ENCODE results near the gene PTGES3. TPM values are rescaled to one million over a fixed set of nuclear protein-coding genes. Genes with fewer than 3 reads are reported as not detected.
"Not testable (repeated sequence)": the region's sequence is repeated elsewhere in the genome, so short reads cannot be mapped to it uniquely, and the experiment has no call there.

PTGES3 gene
- total and polyA plus RNA-seq, 7 experiments from 2014 or later = 111 to 289 (median 154) TPM

DNA sequence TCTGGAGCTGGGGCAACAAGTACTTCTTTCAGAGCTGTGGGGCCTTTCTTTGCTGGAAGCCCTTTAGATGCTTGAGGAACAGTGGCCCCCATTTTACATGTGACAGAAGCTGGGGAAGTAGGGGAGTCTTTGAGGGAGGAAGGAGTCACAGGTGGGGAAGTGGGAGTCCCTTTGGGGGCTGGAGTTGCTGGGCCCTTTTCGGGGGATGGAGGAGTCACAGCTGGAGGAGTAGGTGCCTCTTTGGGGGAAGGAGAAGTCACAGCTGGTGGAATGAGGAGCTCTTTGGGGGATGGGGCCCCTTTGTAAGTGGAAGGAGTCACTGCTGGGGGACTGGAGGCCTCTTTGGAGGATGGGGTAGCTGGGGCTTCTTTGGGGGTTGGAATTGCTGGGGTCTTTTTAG is 28.4 kb upstream of the PTGES3 start:
- CTCF ChIA-PET = interaction anchor here (0.7 kb wide), 1 partner anchor 468 kb away, joined by 3 read pairs; no protein-coding TSS in a partner anchor
- peaks cover 48 to 57% (median 50%) of the 10 kb centered on the region in 7 donors for H3K4me1 Mint-ChIP-seq
- H3K27ac Mint-ChIP-seq = peak overlapping the region; percentile 16 to 87 (median 64)
- H3K27me3 Mint-ChIP-seq = no peaks in the 10 kb centered on the region
- H3K36me3 Mint-ChIP-seq = peaks cover 10 to 58% (median 38%) of the 10 kb centered on the region in 5 donors
- POLR2A ChIA-PET = interaction anchor here (0.7 to 2.3 kb wide), 3 partner anchors 9 to 19 kb away, joined by 3 to 9 read pairs (median 9); partner anchors contain the start of gene NACA
- intact Hi-C loops (cut with micrococcal nuclease) = no loop called here
- DNase-seq (no peak), ATAC-seq (no peak)
- no peaks in the 10 kb centered on the region for H3K27me3 ChIP-seq (ENCODE audit: control insufficient read depth in 2 of 2, insufficient read depth in 2 of 2, low read length in 2 of 2)
- H3K36me3 ChIP-seq (ENCODE audit: control insufficient read depth in 2 of 3, insufficient read depth in 3 of 3, low read length in 3 of 3) = peaks cover 40 to 85% (median 44%) of the 10 kb centered on the region in 3 experiments
- no peaks in the 10 kb centered on the region for H3K9me3 ChIP-seq (ENCODE audit: control insufficient read depth in 2 of 3, low read length in 3 of 3)
- H3K4me1 ChIP-seq (ENCODE audit: control insufficient read depth in 2 of 2, insufficient read depth in 2 of 2, low read length in 2 of 2) = peaks cover 24 to 29% of the 10 kb centered on the region in 2 donors
- peak overlapping the region in 4 of 10 donors; percentile 13 to 41 (median 24) for H3K4me3 Mint-ChIP-seq
- no peak overlapping the region for H3K4me3 ChIP-seq (ENCODE audit: low read length)
- peak overlapping the region; percentile 55 for H3K27ac ChIP-seq (ENCODE audit: low read depth, low read length)
- H3K9me3 Mint-ChIP-seq = no peaks in the 10 kb centered on the region

DNA sequence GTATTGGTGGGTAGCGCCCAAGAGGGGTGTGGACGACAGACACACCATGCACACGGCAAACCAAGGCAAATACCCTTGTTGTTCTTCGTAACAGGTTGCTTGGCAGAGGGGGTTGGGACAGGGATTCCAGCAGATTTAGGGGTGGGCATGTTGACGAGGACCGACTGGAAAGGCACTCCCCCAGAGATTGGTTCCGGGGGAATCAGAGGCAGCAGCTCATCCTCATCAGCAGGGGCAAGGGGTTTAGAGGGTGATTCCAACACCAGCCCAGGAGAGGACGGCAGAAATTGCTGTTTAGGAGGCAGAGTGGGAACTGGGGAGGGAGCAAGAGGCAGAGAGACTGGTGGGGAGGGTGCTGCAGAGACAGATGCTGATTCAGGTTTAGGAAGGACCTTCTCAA is 27.7 kb upstream of the PTGES3 start:
- Mint-ChIP-seq H3K27me3 (no peaks in the 10 kb centered on the region), H3K36me3 (peaks cover 15 to 60% (median 41%) of the 10 kb centered on the region in 5 donors), H3K9me3 (no peaks in the 10 kb centered on the region), H3K4me1 (peaks cover 42 to 52% (median 50%) of the 10 kb centered on the region in 7 donors), H3K4me3 (peak overlapping the region in 2 of 10 donors; percentile 15 to 41), H3K27ac (peak overlapping the region in 8 of 9 donors; percentile 7 to 87 (median 64))
- no peak overlapping the region for H3K4me3 ChIP-seq (ENCODE audit: low read length)
- peaks cover 18 to 22% of the 10 kb centered on the region in 2 donors for H3K4me1 ChIP-seq (ENCODE audit: control insufficient read depth in 2 of 2, insufficient read depth in 2 of 2, low read length in 2 of 2)
- ChIA-PET POLR2A (interaction anchor here (0.7 to 2.3 kb wide), 2 partner anchors 10 to 19 kb away, joined by 3 to 9 read pairs; partner anchors contain the start of gene NACA), CTCF (interaction anchor here (0.7 kb wide), 1 partner anchor 469 kb away, joined by 3 read pairs; no protein-coding TSS in a partner anchor)
- H3K36me3 ChIP-seq (ENCODE audit: control insufficient read depth in 2 of 3, insufficient read depth in 3 of 3, low read length in 3 of 3) = peaks cover 40 to 79% (median 44%) of the 10 kb centered on the region in 3 experiments
- peak overlapping the region; percentile 12 for H3K27ac ChIP-seq (ENCODE audit: low read depth, low read length)
- DNase-seq (no peak), ATAC-seq (no peak)
- intact Hi-C loops (cut with micrococcal nuclease) = no loop called here
- H3K27me3 ChIP-seq (ENCODE audit: control insufficient read depth in 2 of 2, insufficient read depth in 2 of 2, low read length in 2 of 2) = no peaks in the 10 kb centered on the region
- no peaks in the 10 kb centered on the region for H3K9me3 ChIP-seq (ENCODE audit: control insufficient read depth in 2 of 3, low read length in 3 of 3)

DNA sequence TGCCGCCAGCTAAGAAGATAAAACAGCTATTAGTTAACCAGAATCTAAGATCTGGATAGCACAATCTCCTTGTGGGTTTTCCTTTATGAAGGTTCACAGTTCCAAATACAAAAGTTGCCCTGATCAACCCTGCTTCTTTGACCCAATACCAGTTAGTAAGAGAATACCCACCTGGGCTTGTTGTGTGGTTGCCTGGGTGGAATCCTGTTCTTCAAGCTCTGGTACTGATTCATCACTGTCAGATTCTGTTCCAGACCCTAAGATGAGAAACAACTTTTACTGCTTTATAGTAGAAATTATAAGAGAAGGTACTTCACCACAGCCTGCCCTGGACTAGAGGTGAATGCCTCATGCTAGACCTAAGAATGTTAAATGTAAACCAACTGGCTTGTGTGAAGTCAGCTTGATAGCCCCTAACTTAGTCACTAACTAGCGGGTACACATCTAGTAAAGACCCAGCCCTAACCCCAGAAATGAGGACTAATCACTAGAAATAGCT is 26.4 kb upstream of the PTGES3 start:
- ChIA-PET POLR2A (interaction anchor here (0.8 kb wide), 1 partner anchor 25 kb away, joined by 3 read pairs; no protein-coding TSS in a partner anchor), CTCF (no interaction called here)
- Histone ChIP-seq H3K4me1 (ENCODE audit: control insufficient read depth in 2 of 2, insufficient read depth in 2 of 2, low read length in 2 of 2) (peaks cover 6 to 9% of the 10 kb centered on the region in 2 donors), H3K4me3 (ENCODE audit: low read length) (no peak overlapping the region), H3K36me3 (ENCODE audit: control insufficient read depth in 2 of 3, insufficient read depth in 3 of 3, low read length in 3 of 3) (peaks cover 33 to 66% (median 37%) of the 10 kb centered on the region in 3 experiments), H3K27ac (ENCODE audit: low read depth, low read length) (peak overlapping the region; percentile 12), H3K27me3 (ENCODE audit: control insufficient read depth in 2 of 2, insufficient read depth in 2 of 2, low read length in 2 of 2) (no peaks in the 10 kb centered on the region), H3K9me3 (ENCODE audit: control insufficient read depth in 2 of 3, low read length in 3 of 3) (no peaks in the 10 kb centered on the region)
- peak overlapping the region in 3 of 9 donors; percentile 8 to 47 (median 23) for H3K27ac Mint-ChIP-seq
- ATAC-seq = no peak
- intact Hi-C loops (cut with micrococcal nuclease) = no loop called here
- H3K4me1 Mint-ChIP-seq = peaks cover 28 to 39% (median 37%) of the 10 kb centered on the region in 7 donors
- H3K36me3 Mint-ChIP-seq = peaks cover 15 to 47% (median 32%) of the 10 kb centered on the region in 5 donors
- no peaks in the 10 kb centered on the region for H3K27me3 Mint-ChIP-seq
- H3K9me3 Mint-ChIP-seq = no peaks in the 10 kb centered on the region
- DNase-seq = no peak
- no peak overlapping the region for H3K4me3 Mint-ChIP-seq

DNA sequence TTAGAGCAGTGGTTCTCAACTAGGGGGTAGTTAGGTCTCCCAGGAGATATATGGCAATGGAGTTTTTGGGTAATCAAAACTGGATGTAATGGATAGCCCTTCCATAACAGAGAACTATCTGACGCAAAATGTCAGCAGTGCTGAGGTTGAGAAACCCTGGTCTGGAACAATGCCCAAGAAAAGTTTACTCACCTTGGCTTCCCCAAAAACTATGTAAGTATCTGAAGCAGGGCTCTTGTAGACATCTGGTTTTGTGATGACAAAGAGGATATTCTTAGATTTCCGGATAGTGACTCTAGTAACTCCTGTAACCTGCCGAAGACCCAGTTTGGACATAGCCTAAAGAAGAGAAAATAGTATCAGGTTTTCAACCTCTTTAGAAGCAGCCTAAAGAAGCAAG is 25.3 kb upstream of the PTGES3 start:
- Mint-ChIP-seq H3K27ac (no peak overlapping the region), H3K4me3 (no peak overlapping the region), H3K4me1 (peaks cover 19 to 30% (median 27%) of the 10 kb centered on the region in 7 donors), H3K27me3 (no peaks in the 10 kb centered on the region), H3K9me3 (no peaks in the 10 kb centered on the region), H3K36me3 (peaks cover 15 to 39% (median 28%) of the 10 kb centered on the region in 5 donors)
- H3K4me1 ChIP-seq (ENCODE audit: control insufficient read depth in 2 of 2, insufficient read depth in 2 of 2, low read length in 2 of 2) = no peaks in the 10 kb centered on the region
- H3K4me3 ChIP-seq (ENCODE audit: low read length) = no peak overlapping the region
- no peaks in the 10 kb centered on the region for H3K27me3 ChIP-seq (ENCODE audit: control insufficient read depth in 2 of 2, insufficient read depth in 2 of 2, low read length in 2 of 2)
- POLR2A ChIA-PET = interaction anchor here (1.1 kb wide), 1 partner anchor 75 kb away, joined by 3 read pairs; no protein-coding TSS in a partner anchor
- CTCF ChIA-PET = interaction anchor here (0.5 kb wide), 1 partner anchor 39 kb away, joined by 3 read pairs; no protein-coding TSS in a partner anchor
- intact Hi-C loops (cut with micrococcal nuclease) = no loop called here
- ATAC-seq = no peak
- no peaks in the 10 kb centered on the region for H3K9me3 ChIP-seq (ENCODE audit: control insufficient read depth in 2 of 3, low read length in 3 of 3)
- no peak overlapping the region for H3K27ac ChIP-seq (ENCODE audit: low read depth, low read length)
- DNase-seq = no peak
- peaks cover 28 to 56% (median 37%) of the 10 kb centered on the region in 3 experiments for H3K36me3 ChIP-seq (ENCODE audit: control insufficient read depth in 2 of 3, insufficient read depth in 3 of 3, low read length in 3 of 3)

DNA sequence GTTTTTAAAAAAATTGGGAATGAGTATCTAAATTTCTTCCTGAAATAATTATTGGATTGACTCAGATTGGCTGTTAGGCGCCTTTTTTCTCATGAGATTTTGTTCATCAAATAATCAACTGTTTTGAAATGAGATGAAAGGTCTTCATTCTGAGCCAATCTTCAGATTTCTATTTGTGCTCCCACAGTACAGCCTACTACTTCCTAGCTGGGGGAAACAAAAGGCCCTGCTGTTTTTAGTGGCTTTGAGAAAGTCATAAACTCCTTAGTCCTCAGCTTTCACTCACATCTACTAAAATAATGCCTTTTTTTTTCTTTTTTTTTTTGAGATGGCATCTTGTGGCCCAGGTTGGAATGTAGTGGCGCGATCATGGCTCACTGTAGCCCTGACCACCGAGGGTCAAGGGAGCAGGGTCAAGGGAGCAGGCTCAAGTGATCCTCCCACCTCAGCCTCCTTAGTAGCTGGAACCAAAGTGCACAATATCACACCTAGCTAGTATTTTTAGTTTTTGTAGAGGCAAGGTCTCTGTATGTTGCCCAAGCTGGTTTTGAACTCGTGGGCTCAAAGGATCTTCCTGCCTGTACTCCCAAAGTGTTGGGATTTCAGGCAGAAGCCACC is 21.8 kb upstream of the PTGES3 start:
- ChIA-PET POLR2A (interaction anchor here (0.7 to 1.1 kb wide), 2 partner anchors 10 to 16 kb away, joined by 3 to 7 read pairs; no protein-coding TSS in a partner anchor), CTCF (interaction anchor here (0.6 to 0.7 kb wide), 4 partner anchors 38 to 716 kb away, joined by 3 to 5 read pairs (median 4); no protein-coding TSS in a partner anchor)
- no peak for DNase-seq
- Histone ChIP-seq H3K27ac (ENCODE audit: low read depth, low read length) (peak overlapping the region; percentile 14), H3K4me3 (ENCODE audit: low read length) (no peak overlapping the region), H3K27me3 (ENCODE audit: control insufficient read depth in 2 of 2, insufficient read depth in 2 of 2, low read length in 2 of 2) (no peaks in the 10 kb centered on the region), H3K9me3 (ENCODE audit: control insufficient read depth in 2 of 3, low read length in 3 of 3) (no peaks in the 10 kb centered on the region), H3K4me1 (ENCODE audit: control insufficient read depth in 2 of 2, insufficient read depth in 2 of 2, low read length in 2 of 2) (no peaks in the 10 kb centered on the region), H3K36me3 (ENCODE audit: control insufficient read depth in 2 of 3, insufficient read depth in 3 of 3, low read length in 3 of 3) (peaks cover 21 to 29% (median 21%) of the 10 kb centered on the region in 3 experiments)
- Mint-ChIP-seq H3K36me3 (peaks cover 15 to 29% (median 25%) of the 10 kb centered on the region in 5 donors), H3K27me3 (no peaks in the 10 kb centered on the region), H3K9me3 (no peaks in the 10 kb centered on the region), H3K4me3 (no peak overlapping the region), H3K4me1 (peaks cover 0 to 15% (median 8%) of the 10 kb centered on the region in 7 donors), H3K27ac (peak overlapping the region in 6 of 9 donors; percentile 28 to 72 (median 58))
- no peak for ATAC-seq
- intact Hi-C loops (cut with micrococcal nuclease) = loop anchor here in 1 of 2 donors (1.0 kb wide), 1 partner anchor 22 kb away; the partner anchor contains the start of gene PTGES3

DNA sequence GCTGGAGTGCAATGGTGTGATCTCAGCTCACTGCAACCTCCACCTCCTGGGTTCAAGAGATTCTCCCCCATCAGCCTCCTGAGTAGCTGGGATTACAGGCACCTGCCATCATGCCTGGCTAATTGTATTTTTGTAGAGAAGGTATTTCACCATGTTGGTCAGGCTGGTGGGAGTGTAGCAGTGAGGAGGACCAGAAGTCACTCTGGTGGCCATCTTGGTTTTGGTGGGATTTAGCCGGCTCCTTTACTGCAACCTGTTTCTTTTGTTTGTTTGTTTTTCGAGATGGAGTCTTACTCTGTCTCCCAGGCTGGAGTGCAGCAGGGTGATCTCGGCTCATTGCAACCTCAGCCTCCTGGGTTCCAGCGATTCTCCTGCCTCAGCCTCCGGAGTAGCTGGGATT is 16.4 kb upstream of the PTGES3 start:
- intact Hi-C loops (cut with micrococcal nuclease); H3K27ac ChIP-seq (ENCODE audit: low read depth, low read length): not testable (repeated sequence)

More for the DNA sequence above, 16.4 kb upstream of the PTGES3 start:
- ChIA-PET POLR2A (interaction anchor here (0.7 kb wide), 1 partner anchor 1247 kb away, joined by 4 read pairs; no protein-coding TSS in a partner anchor), CTCF (interaction anchor here (0.6 kb wide), 1 partner anchor 389 kb away, joined by 3 read pairs; no protein-coding TSS in a partner anchor)
- not testable (repeated sequence) for H3K4me3 Mint-ChIP-seq; H3K9me3 Mint-ChIP-seq; ATAC-seq; H3K36me3 ChIP-seq (ENCODE audit: control insufficient read depth in 2 of 3, insufficient read depth in 3 of 3, low read length in 3 of 3); H3K27me3 Mint-ChIP-seq; H3K4me3 ChIP-seq (ENCODE audit: low read length); H3K4me1 Mint-ChIP-seq; H3K27me3 ChIP-seq (ENCODE audit: control insufficient read depth in 2 of 2, insufficient read depth in 2 of 2, low read length in 2 of 2); DNase-seq; H3K36me3 Mint-ChIP-seq; H3K27ac Mint-ChIP-seq; H3K4me1 ChIP-seq (ENCODE audit: control insufficient read depth in 2 of 2, insufficient read depth in 2 of 2, low read length in 2 of 2); H3K9me3 ChIP-seq (ENCODE audit: control insufficient read depth in 2 of 3, low read length in 3 of 3)
